HG03571 (cell line): ENCODE data around the gene CHRM4.

Experiments used
- ATAC-seq: cut with Tn5 transposase; IDR thresholded peaks from one replicate; pipeline ENCODE4 v1.9.1; 2021; ENCODE audit not compliant: unreplicated experiment

CHRM4 gene

GRCh38 chr11:46350695-46351094 lies 40.9 kb downstream of the CHRM4 start:
- ATAC-seq = no peak

GRCh38 chr11:46348566-46349401 lies 42.8 kb downstream of the CHRM4 start:
- ATAC-seq = no peak

- ATAC-seq = no peak
Measured at GRCh38 chr11:46347637-46348311, 43.8 kb downstream of the CHRM4 start.

GRCh38 chr11:46346886-46347636 lies 44.5 kb downstream of the CHRM4 start, which contains the start of gene DGKZ:
TSS of gene DGKZ (plus strand) at chr11:46347463. CDS start at chr11:46347660, 197 bp downstream.
- peak; percentile 55 for ATAC-seq

- ATAC-seq = no peak
Measured at GRCh38 chr11:46345881-46346484, 45.6 kb downstream of the CHRM4 start.

- ATAC-seq = no peak
Measured at GRCh38 chr11:46345131-46345597, 46.4 kb downstream of the CHRM4 start.

- no peak for ATAC-seq
Measured at GRCh38 chr11:46343520-46343919, 48.1 kb downstream of the CHRM4 start.

- no peak for ATAC-seq
Measured at GRCh38 chr11:46342239-46342638, 49.3 kb downstream of the CHRM4 start.

- no peak for ATAC-seq
Measured at GRCh38 chr11:46341454-46341853, 50.1 kb downstream of the CHRM4 start.

GRCh38 chr11:46339816-46340215 lies 51.8 kb downstream of the CHRM4 start:
- ATAC-seq = no peak

- ATAC-seq = no peak
Measured at GRCh38 chr11:46338988-46339666, 52.4 kb downstream of the CHRM4 start.

- no peak for ATAC-seq
Measured at GRCh38 chr11:46338636-46338987, 53.0 kb downstream of the CHRM4 start.

GRCh38 chr11:46337626-46338345 lies 53.8 kb downstream of the CHRM4 start:
- no peak for ATAC-seq

- ATAC-seq = no peak
Measured at GRCh38 chr11:46336563-46337180, 54.9 kb downstream of the CHRM4 start.

- no peak for ATAC-seq
Measured at GRCh38 chr11:46335890-46336562, 55.5 kb downstream of the CHRM4 start.

GRCh38 chr11:46335271-46335670 lies 56.3 kb downstream of the CHRM4 start:
- no peak for ATAC-seq

GRCh38 chr11:46334211-46334610 lies 57.4 kb downstream of the CHRM4 start:
- ATAC-seq = no peak
